Ascending aorta (tissue), 2 donors: ENCODE results near the gene ANKRD11. TPM values are rescaled to one million over a fixed set of nuclear protein-coding genes. Genes with fewer than 3 reads are reported as not detected.

Source experiments
- DNase-seq, 2 donors: peaks; one replicate each; pipeline ENCODE4 v3.0.0-alpha.2; 2019; ENCODE audit warnings: low spot score in 2 of 2
- H3K27ac ChIP-seq, 2 donors: fragments of 200-600 bp; sonication (generic); one replicate each; pipeline ENCODE4 v1.5.1; 2016 to 2017; ENCODE audit warnings: mild to moderate bottlenecking in 1 of 2
- H3K27me3 ChIP-seq: fragments of 200-600 bp; sonication (generic); one replicate; pipeline ENCODE4 v1.5.1; 2017
- H3K36me3 ChIP-seq, 2 donors: fragments of 200-600 bp; sonication (generic); one replicate each; pipeline ENCODE4 v1.5.1; 2016
- H3K4me1 ChIP-seq, 2 donors: fragments of 200-600 bp; sonication (generic); one replicate each; pipeline ENCODE4 v1.5.1; 2016 to 2017; ENCODE audit warnings: mild to moderate bottlenecking in 1 of 2
- H3K4me3 ChIP-seq, 2 donors: fragments of 200-600 bp; sonication (generic); one replicate each; pipeline ENCODE4 v1.5.1; 2016 to 2017; ENCODE audit warnings: mild to moderate bottlenecking in 1 of 2
- H3K9me3 ChIP-seq, 2 donors: fragments of 200-600 bp; sonication (generic); one replicate each; pipeline ENCODE4 v1.5.1; 2016
- CTCF ChIP-seq, 3 experiments: fragments of 200-600 bp in 2 of 3; fragments of 450-650 bp in 1 of 3; sonication (generic) in 2 of 3; IDR thresholded peaks; one replicate each; pipeline ENCODE4 v1.5.1; 2016 to 2019; ENCODE audit warnings: antibody characterized with exemption in 3 of 3, mild to moderate bottlenecking in 1 of 3, moderate library complexity in 1 of 3
- intact Hi-C: fragments of 100-400 bp; cut with DNase I; formaldehyde crosslinking; loops from one replicate; pipeline ENCODE4 v1.15.1; 2023
- total RNA-seq: library from RNA; depleted of rRNA; stranded (reverse); fragments of >200 nt; gene quantifications from one replicate; pipeline ENCODE4 v1.1.0, GENCODE V29; 2016

ANKRD11 gene
- total RNA-seq, 1 donor from 2014 or later: 124 TPM

- H3K27me3 ChIP-seq: no peaks in the 10 kb centered on the region
- peaks cover 0 to 10% of the 10 kb centered on the region in 2 donors for H3K4me1 ChIP-seq
- peaks cover 47 to 62% of the 10 kb centered on the region in 2 donors for H3K36me3 ChIP-seq
- DNase-seq: no peak
- H3K9me3 ChIP-seq: no peaks in the 10 kb centered on the region
- no peak for TF ChIP-seq CTCF (IDR thresholded peaks at IDR 0.05)
- H3K4me3 ChIP-seq: no peak overlapping the region
- intact Hi-C loops: no loop called here
- H3K27ac ChIP-seq: no peak overlapping the region
Measured at GRCh38 chr16:89221604-89222003, 268.8 kb downstream of the ANKRD11 start.

GRCh38 chr16:89219365-89219764, 271.0 kb downstream of the ANKRD11 start:
- Histone ChIP-seq H3K4me3 (no peak overlapping the region), H3K9me3 (no peaks in the 10 kb centered on the region), H3K27ac (no peak overlapping the region), H3K36me3 (peaks cover 30 to 39% of the 10 kb centered on the region in 2 donors), H3K27me3 (no peaks in the 10 kb centered on the region), H3K4me1 (peaks cover 7 to 21% of the 10 kb centered on the region in 2 donors)
- intact Hi-C loops: loop anchor here (10.0 kb wide), 1 partner anchor 125 kb away; the partner anchor contains the start of gene ACSF3
- DNase-seq: no peak
- TF ChIP-seq CTCF (IDR thresholded peaks at IDR 0.05): no peak

Other genes with a start within 250 kb of the ANKRD11 start
- gene SPG7, start 17.8 kb upstream of the ANKRD11 start, total RNA-seq: 108 TPM
- gene RPL13, start 70.1 kb upstream of the ANKRD11 start, total RNA-seq: 8,360 TPM
- gene CPNE7, start 85.2 kb upstream of the ANKRD11 start, total RNA-seq: not detected
- not detected for gene DPEP1, start 123.1 kb upstream of the ANKRD11 start, total RNA-seq
- 153 TPM for gene CHMP1A, start 167.1 kb upstream of the ANKRD11 start, total RNA-seq
- gene SPATA33, start 167.3 kb upstream of the ANKRD11 start, total RNA-seq: 0.21 TPM
- gene CDK10, start 196.1 kb upstream of the ANKRD11 start, total RNA-seq: 141 TPM
- 34.7 TPM for gene SPATA2L, start 211.1 kb upstream of the ANKRD11 start, total RNA-seq
- gene VPS9D1, start 230.3 kb upstream of the ANKRD11 start, total RNA-seq: 17.2 TPM
- gene ZNF276, start 231.0 kb upstream of the ANKRD11 start, total RNA-seq: 30.7 TPM